Choroid plexus epithelial cell (primary cell): ENCODE data around the gene MICB.
"Not testable (repeated sequence)": the region's sequence is repeated elsewhere in the genome, so short reads cannot be mapped to it uniquely, and the experiment has no call there.

Experiments used
- DNase-seq: peaks from one replicate; pipeline ENCODE4 v3.0.0-alpha.2; 2010; ENCODE audit warnings: low read depth
- H3K4me3 ChIP-seq: 2 replicates; pipeline ENCODE4 v1.5.1; 2011; ENCODE audit warnings: low read depth, mild to moderate bottlenecking, control low read depth, low read length, moderate library complexity
- CTCF ChIP-seq: conservative IDR thresholded peaks from 2 replicates; pipeline ENCODE4 v1.5.1; 2011; ENCODE audit warnings: low read depth, mild to moderate bottlenecking, control low read depth, inconsistent platforms, low read length, moderate library complexity

The MICB gene

GRCh38 chr6:31493875-31494694, 3.9 kb upstream of the MICB start:
- DNase-seq: peak; percentile 79
- TF ChIP-seq CTCF: peak; percentile 86
- H3K4me3 ChIP-seq: peak overlapping the region; percentile 69

GRCh38 chr6:31495580-31495979, 2.4 kb upstream of the MICB start:
- DNase-seq: peak; percentile 64
- TF ChIP-seq CTCF: no peak
- H3K4me3 ChIP-seq: peak overlapping the region; percentile 69

GRCh38 chr6:31496826-31497225, 1.1 kb upstream of the MICB start:
- not testable (repeated sequence) for DNase-seq, H3K4me3 ChIP-seq

- TF ChIP-seq CTCF: no peak
- no peak for DNase-seq
- H3K4me3 ChIP-seq: peak overlapping the region; percentile 53
These were observed 803 bp downstream of the MICB start for GRCh38 chr6:31498748-31499147.

GRCh38 chr6:31499648-31500047, 1.7 kb downstream of the MICB start:
- DNase-seq: not testable (repeated sequence)

GRCh38 chr6:31502586-31502985, 4.6 kb downstream of the MICB start:
- DNase-seq: no peak
- TF ChIP-seq CTCF: no peak
- no peak overlapping the region for H3K4me3 ChIP-seq

More at GRCh38 chr6:31499648-31500047, 1.7 kb downstream of the MICB start:
- not testable (repeated sequence) for H3K4me3 ChIP-seq

GRCh38 chr6:31509036-31509435, 11.1 kb downstream of the MICB start:
- not testable (repeated sequence) for H3K4me3 ChIP-seq, DNase-seq

GRCh38 chr6:31510007-31510406, 12.1 kb downstream of the MICB start:
- no peak for DNase-seq
- no peak for TF ChIP-seq CTCF

More at GRCh38 chr6:31510007-31510406, 12.1 kb downstream of the MICB start:
- no peak overlapping the region for H3K4me3 ChIP-seq
